Heart left ventricle (tissue), 16 donors: ENCODE results near the gene PPM1G. TPM values are rescaled to one million over a fixed set of nuclear protein-coding genes. Genes with fewer than 3 reads are reported as not detected.

Experiments used
- ATAC-seq, 4 donors: fragments of 200-7000 bp; cut with Tn5 transposase; one replicate each; pipeline ENCODE4 v1.9.1; 2020 to 2022; ENCODE audit warnings: moderate library complexity in 4 of 4, mild to moderate bottlenecking in 3 of 4, moderate number of reproducible peaks in 1 of 4
- DNase-seq, 5 donors: peaks; one replicate each; pipeline ENCODE4 v3.0.0-alpha.2; 2020
- H3K27ac ChIP-seq, 12 donors: fragments of 200-600 bp; sonication (generic) in 4 of 12; one replicate each; pipeline versions ENCODE4 v1.5.0 to v1.8.0; 2016 to 2022; ENCODE audit warnings: mild to moderate bottlenecking in 2 of 12
- H3K27me3 ChIP-seq, 9 donors: fragments of 200-600 bp; sonication (generic) in 2 of 9; one replicate each; pipeline versions ENCODE4 v1.5.1 to v1.8.0; 2016 to 2022; ENCODE audit warnings: mild to moderate bottlenecking in 3 of 9
- H3K36me3 ChIP-seq, 9 donors: fragments of 200-600 bp; sonication (generic) in 2 of 9; one replicate each; pipeline versions ENCODE4 v1.5.0 to v1.8.0; 2018 to 2022; ENCODE audit warnings: mild to moderate bottlenecking in 2 of 9
- H3K4me1 ChIP-seq, 12 donors: fragments of 200-600 bp; sonication (generic) in 4 of 12; one replicate each; pipeline versions ENCODE4 v1.5.0 to v1.8.0; 2016 to 2022; ENCODE audit warnings: mild to moderate bottlenecking in 3 of 12
- H3K4me3 ChIP-seq, 12 donors: fragments of 200-600 bp; sonication (generic) in 4 of 12; one replicate each; pipeline versions ENCODE4 v1.5.0 to v1.8.0; 2017 to 2022; ENCODE audit warnings: mild to moderate bottlenecking in 9 of 12, moderate library complexity in 4 of 12
- H3K9me3 ChIP-seq, 12 donors: fragments of 200-600 bp; sonication (generic) in 4 of 12; one replicate each; pipeline versions ENCODE4 v1.5.0 to v1.8.0; 2016 to 2022; ENCODE audit warnings: mild to moderate bottlenecking in 1 of 12
- POLR2A ChIP-seq, 2 donors: fragments of 450-650 bp; IDR thresholded peaks; one replicate each; pipeline ENCODE4 v1.6.1; 2017; ENCODE audit warnings: antibody characterized with exemption in 2 of 2, mild to moderate bottlenecking in 2 of 2, moderate library complexity in 2 of 2
- WGBS, 4 donors: extraction: QIAGEN DNeasy Blood & Tissue Kit in 2 of 4; methylation state at CpG; one replicate each; pipeline versions ENCODE4 v1.1.5 to v1.1.7; 2013 to 2018; 5-methylcytosine and 5-hydroxymethylcytosine counted together
- intact Hi-C, 10 donors: fragments of 100-400 bp; cut with DNase I; formaldehyde crosslinking; loops; one replicate each; pipeline versions ENCODE4 v1.11.1 to v1.14.2; 2022
- polyA plus RNA-seq, 2 donors: library from polyadenylated mRNA; stranded (reverse); fragments of 200-250 nt; gene quantifications; one replicate each; pipeline ENCODE4 v1.2.3, GENCODE V29; 2013
- total RNA-seq, 9 donors: library from RNA; depleted of rRNA in 2 of 9; stranded (reverse); fragments of >200 nt in 2 of 9; fragmentation: NEBNext Ultra II Directional in 3 of 9; extraction: Animal tissue kit (Norgen Biotek cat#: 25700) in 3 of 9; gene quantifications; one replicate each; pipeline versions ENCODE4 v1.1.0 to v1.2.4, GENCODE V29; 2016 to 2023
- TF ChIP-seq, protein P1 (sequence below), 12 donors: fragments of 200-600 bp; sonication (generic) in 4 of 12; IDR thresholded peaks; one replicate each; pipeline versions ENCODE4 v1.5.0 to v1.8.0; 2018 to 2022; ENCODE audit warnings: antibody characterized with exemption in 12 of 12, mild to moderate bottlenecking in 5 of 12
- donor health status: ischemic (EF 13 %, LVEDD 7.1; RV severe dilation, severe dysfunction).
- donor health status: healthy with polysubstance abuse.
- donor health status: DM: no; HTN: yes; CAD: no.
- donor health status: DM: no; HTN: no; CAD: no.
- donor health status: ischemic (EF 25% LVEDD 6.9; RV normal size, moderate dysfunction).
- donor health status: ischemic (EF 25% LVEDD 5.7; RV mildly dilated, moderate dysfunction).
- donor health status: healthy.
- donor health status: DM: yes; HTN: yes; CAD: no.
- donor health status: ischemic (EF 35%, LVEDD 5.7; RV mildly dilated, moderate dysfunction).
- donor health status: nonischemic (EF 11% LVEDD 7.7; RV severe dilation, severe dysfunction).
- donor health status: DM: yes; HTN: yes; CAD: no.
- donor health status: PGD.
- donor health status: ischemic (EF 29% LVEDD 5.4; RV normal size, mild dysfunction).
- donor health status: nonischemic (EF 23%, LVEDD 6.1; RV moderate dilation, normal function).

The PPM1G gene
- total and polyA plus RNA-seq, 11 donors, result 31.2 to 87.2 (median 40.2) TPM

DNA sequence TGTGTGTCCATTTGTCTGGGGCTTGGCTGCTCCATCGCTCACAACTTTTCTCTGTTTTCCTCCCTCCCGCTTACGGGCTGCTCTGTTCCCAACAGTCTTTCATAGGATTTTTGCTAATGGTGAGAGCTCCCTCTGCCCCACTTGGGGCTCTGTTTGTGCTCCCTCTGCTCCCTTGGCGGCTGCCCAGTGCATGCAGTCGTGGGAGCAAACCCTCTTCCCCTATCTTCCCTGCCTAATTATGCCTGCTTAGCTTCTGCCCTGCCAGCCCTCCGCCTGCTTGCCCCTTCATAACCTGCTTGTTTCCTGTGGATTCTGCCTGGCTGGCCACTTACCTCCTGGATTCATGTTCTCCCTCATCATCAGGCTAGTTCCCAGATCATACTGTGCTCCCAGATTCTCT is 26.2 kb upstream of the PPM1G start:
- Histone ChIP-seq H3K27ac (no peak overlapping the region), H3K27me3 (no peaks in the 10 kb centered on the region), H3K36me3 (peaks cover 7 to 88% (median 76%) of the 10 kb centered on the region in 9 donors), H3K9me3 (no peaks in the 10 kb centered on the region), H3K4me1 (peaks cover 0 to 30% (median 14%) of the 10 kb centered on the region in 12 donors), H3K4me3 (no peak overlapping the region)
- DNase-seq (no peak), ATAC-seq (no peak)
- intact Hi-C loops, result no loop called here
- TF ChIP-seq, protein P1, sequence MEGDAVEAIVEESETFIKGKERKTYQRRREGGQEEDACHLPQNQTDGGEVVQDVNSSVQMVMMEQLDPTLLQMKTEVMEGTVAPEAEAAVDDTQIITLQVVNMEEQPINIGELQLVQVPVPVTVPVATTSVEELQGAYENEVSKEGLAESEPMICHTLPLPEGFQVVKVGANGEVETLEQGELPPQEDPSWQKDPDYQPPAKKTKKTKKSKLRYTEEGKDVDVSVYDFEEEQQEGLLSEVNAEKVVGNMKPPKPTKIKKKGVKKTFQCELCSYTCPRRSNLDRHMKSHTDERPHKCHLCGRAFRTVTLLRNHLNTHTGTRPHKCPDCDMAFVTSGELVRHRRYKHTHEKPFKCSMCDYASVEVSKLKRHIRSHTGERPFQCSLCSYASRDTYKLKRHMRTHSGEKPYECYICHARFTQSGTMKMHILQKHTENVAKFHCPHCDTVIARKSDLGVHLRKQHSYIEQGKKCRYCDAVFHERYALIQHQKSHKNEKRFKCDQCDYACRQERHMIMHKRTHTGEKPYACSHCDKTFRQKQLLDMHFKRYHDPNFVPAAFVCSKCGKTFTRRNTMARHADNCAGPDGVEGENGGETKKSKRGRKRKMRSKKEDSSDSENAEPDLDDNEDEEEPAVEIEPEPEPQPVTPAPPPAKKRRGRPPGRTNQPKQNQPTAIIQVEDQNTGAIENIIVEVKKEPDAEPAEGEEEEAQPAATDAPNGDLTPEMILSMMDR (IDR thresholded peaks at IDR 0.05), result no peak
- TF ChIP-seq POLR2A (IDR thresholded peaks at IDR 0.05), result no peak
- WGBS, 4 donors, result 85 to 88% (median 87%) methylated on average over 6 of the region's 6 CpGs

DNA sequence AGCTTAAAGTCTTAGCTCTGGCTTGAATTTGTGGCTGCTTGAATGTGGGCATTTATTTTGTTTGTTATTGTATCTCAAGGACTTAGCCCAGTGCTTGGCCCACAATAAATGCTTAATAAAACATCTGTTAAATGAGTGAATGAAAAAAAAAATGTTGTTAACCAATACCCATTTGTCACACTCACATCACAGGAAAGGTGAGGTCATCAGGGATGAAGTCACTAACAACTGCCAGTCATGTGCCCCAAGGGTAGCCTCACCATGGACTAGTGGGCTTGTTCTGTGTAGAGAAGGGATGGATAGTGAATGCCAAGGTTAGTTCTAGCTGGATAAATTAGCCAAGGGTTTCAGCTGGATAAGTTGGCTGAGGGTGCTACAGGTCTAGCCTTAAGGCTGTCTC is 22.0 kb upstream of the PPM1G start:
- Histone ChIP-seq H3K4me1 (peaks cover 4 to 49% (median 31%) of the 10 kb centered on the region in 12 donors), H3K9me3 (no peaks in the 10 kb centered on the region), H3K27ac (no peak overlapping the region), H3K4me3 (no peak overlapping the region), H3K36me3 (peaks cover 0 to 46% (median 34%) of the 10 kb centered on the region in 9 donors), H3K27me3 (no peaks in the 10 kb centered on the region)
- no peak for DNase-seq
- intact Hi-C loops, result loop anchor here in 1 of 10 donors (5.0 kb wide), 1 partner anchor 151 kb away; the partner anchor contains the start of gene ZNF512
- ATAC-seq, result no peak
- TF ChIP-seq, protein P1 (IDR thresholded peaks at IDR 0.05), result no peak
- no peak for TF ChIP-seq POLR2A (IDR thresholded peaks at IDR 0.05)

DNA sequence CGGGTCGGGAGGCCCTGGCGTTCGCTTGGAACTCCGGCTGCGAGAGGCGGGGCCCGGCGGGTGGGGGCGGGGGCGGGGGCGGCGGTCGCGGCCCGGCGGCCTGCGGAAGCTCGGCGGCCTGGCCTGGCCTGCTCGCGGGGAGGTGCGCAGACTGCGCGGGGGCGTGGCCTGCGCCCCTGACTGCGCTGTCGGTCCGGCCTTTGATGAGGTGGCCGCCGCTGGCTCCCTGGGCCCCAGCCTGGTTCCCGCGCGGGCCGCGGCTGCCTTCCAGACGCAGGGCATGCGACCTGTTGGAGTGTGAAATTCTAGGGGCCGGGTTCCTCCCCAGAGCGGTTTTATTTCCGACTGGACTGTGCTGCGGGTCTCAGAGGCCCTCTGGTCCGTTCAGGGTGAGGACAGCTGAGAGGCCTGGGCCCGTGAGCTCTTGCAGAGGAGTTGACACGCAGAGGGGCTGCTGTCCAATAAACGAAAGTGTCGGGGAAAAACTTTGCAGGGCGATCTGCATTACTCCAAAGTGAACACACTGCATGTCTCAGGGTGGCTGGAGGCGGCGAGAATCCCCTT is 19.7 kb upstream of the PPM1G start:
- peaks cover 4 to 49% (median 31%) of the 10 kb centered on the region in 12 donors for H3K4me1 ChIP-seq
- TF ChIP-seq, protein P1 (IDR thresholded peaks at IDR 0.05), result no peak
- TF ChIP-seq POLR2A (IDR thresholded peaks at IDR 0.05), result no peak
- intact Hi-C loops, result loop anchor here in 8 of 10 donors (1.0 to 5.0 kb wide), 6 partner anchors 18 to 217 kb away; partner anchors contain the start of genes PPM1G (in 7 of the 8), EIF2B4 (in 2 of the 8), SNX17 (in 2 of the 8) and ATRAID (in 1 of the 8)
- H3K27me3 ChIP-seq, result no peaks in the 10 kb centered on the region
- no peaks in the 10 kb centered on the region for H3K9me3 ChIP-seq
- peak; percentile 82 to 95 (median 88) for ATAC-seq
- peak; percentile 85 to 92 (median 90) for DNase-seq
- H3K4me3 ChIP-seq, result peak overlapping the region; percentile 60 to 100 (median 96)
- H3K36me3 ChIP-seq, result peaks cover 0 to 22% (median 11%) of the 10 kb centered on the region in 9 donors
- 0% methylated on average over 19 to 51 of the region's 51 CpGs for WGBS, 4 donors
- H3K27ac ChIP-seq, result peak overlapping the region; percentile 93 to 100 (median 98)

DNA sequence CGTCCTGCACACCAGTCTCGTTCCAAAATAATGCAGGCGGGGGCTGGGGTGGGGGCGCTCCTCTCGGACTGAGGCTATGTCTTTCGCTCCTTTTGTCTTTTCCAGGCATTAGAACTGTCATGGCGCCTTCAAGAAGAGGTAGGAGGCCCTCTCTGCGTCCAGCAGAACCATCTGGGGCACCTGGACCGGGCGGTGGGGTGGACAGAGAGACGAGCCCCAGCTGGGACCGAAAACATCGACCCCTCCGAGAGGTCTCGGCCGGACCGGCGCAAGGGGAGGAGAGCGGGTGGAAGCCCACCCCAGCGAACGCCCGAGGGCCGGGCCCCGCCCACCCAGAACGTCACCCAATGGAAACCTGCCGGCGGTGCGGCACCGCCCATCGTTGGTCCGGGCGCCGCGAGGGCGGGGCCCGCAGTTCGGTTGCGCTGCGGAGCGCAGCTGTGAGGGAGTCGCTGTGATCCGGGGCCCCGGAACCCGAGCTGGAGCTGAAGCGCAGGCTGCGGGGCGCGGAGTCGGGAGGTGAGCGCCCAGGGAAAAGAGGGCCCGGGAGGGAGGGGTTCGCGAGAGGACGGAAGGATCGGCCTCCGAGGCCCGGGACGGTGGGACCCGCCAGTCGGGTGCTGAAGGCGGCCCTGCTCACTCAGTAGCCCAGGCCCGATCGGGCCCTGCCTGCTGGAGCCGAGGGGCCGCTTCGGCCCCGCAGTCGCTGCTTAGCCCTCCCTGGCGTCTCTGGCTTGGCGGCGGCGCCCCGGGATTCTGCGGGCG is 19.0 kb upstream of the PPM1G start, which contains the start of gene NRBP1:
TSS of gene NRBP1 (plus strand) at position 419 of the 765 bp plus-strand sequence. CDS start 4,643 bp downstream, outside the sequence.
- DNase-seq (peak; percentile 92 to 98 (median 95)), ATAC-seq (peak; percentile 96 to 98 (median 96))
- Histone ChIP-seq H3K27ac (peak within 1 kb of the TSS; percentile 93 to 100 (median 98)), H3K4me3 (peak within 1 kb of the TSS; percentile 60 to 100 (median 96)), H3K27me3 (no peaks in the 10 kb centered on the region), H3K36me3 (peaks cover 0 to 16% (median 4%) of the 10 kb centered on the region in 9 donors), H3K4me1 (peaks cover 4 to 46% (median 31%) of the 10 kb centered on the region in 12 donors), H3K9me3 (no peaks in the 10 kb centered on the region)
- WGBS, 4 donors, result 0% methylated on average over 34 to 75 of the region's 75 CpGs
- TF ChIP-seq, protein P1 (IDR thresholded peaks at IDR 0.05), result peak in 1 of 12 donors; percentile 3
- peak; percentile 4 to 91 for TF ChIP-seq POLR2A (IDR thresholded peaks at IDR 0.05)
- intact Hi-C loops, result loop anchor here in 8 of 10 donors (1.0 to 5.0 kb wide), 6 partner anchors 18 to 216 kb away; partner anchors contain the start of genes PPM1G (in 7 of the 8), EIF2B4 (in 2 of the 8), SNX17 (in 2 of the 8) and ATRAID (in 1 of the 8)
